Immature natural killer cell (primary cell): ENCODE measurements around the gene LIPA. TPM values are rescaled to one million over a fixed set of nuclear protein-coding genes. Genes with fewer than 3 reads are reported as not detected.

Experiments used
- DNase-seq, 3 donors: peaks; one replicate each; pipeline ENCODE4 v3.0.0; 2022; ENCODE audit warnings: mixed read lengths in 1 of 3
- H3K27ac Mint-ChIP-seq, 6 donors: one replicate each; pipeline ENCODE4 v1.8.0; 2020; ENCODE audit warnings: mixed read lengths in 6 of 6, mild to moderate bottlenecking in 5 of 6, inconsistent platforms in 4 of 6, moderate library complexity in 3 of 6
- H3K27me3 Mint-ChIP-seq, 3 donors: one replicate each; pipeline ENCODE4 v1.8.0; 2020 to 2021; ENCODE audit warnings: low read depth in 3 of 3, mild to moderate bottlenecking in 3 of 3, mixed read lengths in 3 of 3, moderate library complexity in 3 of 3, inconsistent platforms in 1 of 3
- H3K36me3 Mint-ChIP-seq, 3 donors: one replicate each; pipeline ENCODE4 v1.8.0; 2020; ENCODE audit warnings: mixed read lengths in 3 of 3, inconsistent platforms in 2 of 3, mild to moderate bottlenecking in 2 of 3
- H3K4me1 Mint-ChIP-seq, 2 donors: one replicate each; pipeline ENCODE4 v1.8.0; 2020; ENCODE audit warnings: inconsistent platforms in 2 of 2, mild to moderate bottlenecking in 2 of 2, mixed read lengths in 2 of 2, moderate library complexity in 1 of 2
- H3K4me3 Mint-ChIP-seq, 5 donors: one replicate each; pipeline ENCODE4 v1.8.0; 2020; ENCODE audit warnings: mild to moderate bottlenecking in 5 of 5, mixed read lengths in 5 of 5, inconsistent platforms in 3 of 5, moderate library complexity in 3 of 5
- H3K9me3 Mint-ChIP-seq, 6 donors: one replicate each; pipeline ENCODE4 v1.8.0; 2020; ENCODE audit warnings: mild to moderate bottlenecking in 6 of 6, mixed read lengths in 6 of 6, inconsistent platforms in 4 of 6, moderate library complexity in 3 of 6
- polyA plus RNA-seq, 3 donors: library from polyadenylated mRNA; unstranded; fragments of 300-500 nt; fragmentation: Illumina TruSeq; gene quantifications; one replicate each; pipeline ENCODE4 v1.2.3, GENCODE V29; 2021

LIPA gene
- polyA plus RNA-seq, 3 donors from 2014 or later: 120 to 196 (median 125) TPM

DNA sequence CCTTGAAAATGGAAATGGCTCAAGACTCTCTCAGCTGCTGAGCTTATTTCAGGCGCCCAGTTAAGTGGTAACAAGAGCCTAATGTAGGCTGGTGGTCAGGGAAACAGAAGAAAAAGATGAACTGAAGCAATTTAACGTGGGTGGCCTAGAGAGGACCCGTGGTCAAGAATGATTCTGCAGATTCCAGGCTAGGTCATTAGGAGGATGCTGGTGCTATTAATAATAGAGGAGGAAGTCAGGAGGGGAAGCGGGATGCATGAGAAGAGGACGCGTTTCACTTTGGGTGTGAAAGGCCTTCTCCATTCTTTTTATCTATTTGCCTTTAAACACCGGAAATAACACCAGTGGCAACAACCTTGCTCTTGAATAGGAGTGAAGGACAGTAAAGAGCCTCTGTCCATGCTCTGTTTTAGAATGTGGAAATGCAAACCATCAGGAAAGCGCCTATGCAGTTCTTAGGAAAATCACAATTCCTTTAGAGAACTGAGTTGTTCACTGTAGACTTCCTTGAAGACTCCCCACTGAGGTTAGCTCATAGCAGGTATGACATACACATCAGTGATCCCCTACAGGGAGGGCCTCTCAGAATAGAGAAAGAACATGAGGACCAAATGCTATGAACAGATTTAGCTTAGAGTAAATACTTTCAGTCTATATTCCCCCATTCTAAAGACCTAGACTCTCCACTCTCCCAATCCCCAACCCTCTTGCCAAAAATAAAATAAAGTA lies 8.6 kb downstream of the LIPA start:
- no peak for DNase-seq
- H3K27me3 Mint-ChIP-seq: no peaks in the 10 kb centered on the region
- no peak overlapping the region for H3K4me3 Mint-ChIP-seq
- peaks cover 7 to 14% of the 10 kb centered on the region in 2 donors for H3K4me1 Mint-ChIP-seq
- no peaks in the 10 kb centered on the region for H3K9me3 Mint-ChIP-seq
- H3K27ac Mint-ChIP-seq: peak overlapping the region in 1 of 6 donors; percentile 0
- H3K36me3 Mint-ChIP-seq: peaks cover 6 to 23% (median 10%) of the 10 kb centered on the region in 3 donors

DNA sequence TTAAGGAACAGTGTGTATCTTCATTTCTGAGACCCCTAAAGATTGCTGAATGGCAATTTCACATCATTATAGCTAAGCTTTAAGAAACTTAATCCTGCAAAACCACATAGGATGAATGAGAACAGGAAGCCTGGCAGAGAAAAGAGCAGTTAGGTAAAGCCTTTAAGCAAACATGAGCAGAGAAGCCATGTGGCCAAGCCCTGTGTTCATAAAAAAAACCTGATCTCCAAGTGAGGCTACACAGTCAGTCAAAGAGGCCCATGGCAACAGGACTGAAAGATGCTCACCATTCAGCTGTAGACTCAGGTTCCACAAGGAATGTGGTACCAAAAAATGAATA lies 9.3 kb downstream of the LIPA start:
- H3K27me3 Mint-ChIP-seq: no peaks in the 10 kb centered on the region
- H3K9me3 Mint-ChIP-seq: no peaks in the 10 kb centered on the region
- H3K4me1 Mint-ChIP-seq: peaks cover 7 to 14% of the 10 kb centered on the region in 2 donors
- peaks cover 6 to 23% (median 10%) of the 10 kb centered on the region in 3 donors for H3K36me3 Mint-ChIP-seq
- no peak for DNase-seq
- H3K27ac Mint-ChIP-seq: no peak overlapping the region
- no peak overlapping the region for H3K4me3 Mint-ChIP-seq

DNA sequence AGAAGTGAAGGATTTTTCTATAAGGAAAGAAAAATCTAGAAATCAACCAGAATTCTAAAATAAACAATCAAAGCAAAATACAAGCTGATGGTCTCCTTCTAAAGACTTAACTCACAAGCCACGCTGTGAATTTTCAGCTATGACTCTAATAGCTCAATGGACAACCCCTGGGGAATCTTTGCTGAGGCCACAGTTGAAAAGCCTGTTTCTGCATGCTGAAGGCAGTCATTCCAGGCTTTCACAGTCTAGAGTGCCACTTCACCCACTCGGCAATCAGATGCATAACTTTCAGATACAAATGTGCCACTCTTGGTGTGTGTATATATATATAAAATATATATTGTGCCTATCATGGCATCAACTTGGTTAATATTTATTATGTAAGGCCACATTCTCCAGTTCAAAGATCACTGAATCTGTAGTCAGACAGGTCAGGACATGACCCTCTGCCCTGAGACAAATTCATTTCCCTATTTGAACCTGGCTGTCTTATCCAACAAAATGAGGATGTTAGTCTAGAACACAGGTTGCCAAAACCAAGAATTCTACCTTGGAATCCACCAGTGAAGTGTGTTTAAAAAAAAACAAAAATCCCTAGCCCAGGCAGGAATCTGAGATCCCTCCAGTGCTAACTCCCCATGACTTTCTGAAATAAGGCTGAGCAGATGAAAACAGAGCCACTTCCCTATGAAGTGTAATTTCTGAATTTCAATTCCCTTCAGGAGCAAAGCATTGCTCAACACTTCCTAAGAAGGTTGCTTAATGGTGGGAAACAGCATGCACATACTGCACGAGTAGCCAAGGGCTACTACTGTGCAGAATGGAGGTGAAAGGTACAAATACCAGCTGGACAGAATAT lies 9.9 kb downstream of the LIPA start:
- H3K27me3 Mint-ChIP-seq: no peaks in the 10 kb centered on the region
- H3K4me3 Mint-ChIP-seq: no peak overlapping the region
- H3K9me3 Mint-ChIP-seq: no peaks in the 10 kb centered on the region
- H3K36me3 Mint-ChIP-seq: peaks cover 7 to 23% (median 10%) of the 10 kb centered on the region in 3 donors
- peaks cover 7 to 14% of the 10 kb centered on the region in 2 donors for H3K4me1 Mint-ChIP-seq
- DNase-seq: no peak
- no peak overlapping the region for H3K27ac Mint-ChIP-seq

DNA sequence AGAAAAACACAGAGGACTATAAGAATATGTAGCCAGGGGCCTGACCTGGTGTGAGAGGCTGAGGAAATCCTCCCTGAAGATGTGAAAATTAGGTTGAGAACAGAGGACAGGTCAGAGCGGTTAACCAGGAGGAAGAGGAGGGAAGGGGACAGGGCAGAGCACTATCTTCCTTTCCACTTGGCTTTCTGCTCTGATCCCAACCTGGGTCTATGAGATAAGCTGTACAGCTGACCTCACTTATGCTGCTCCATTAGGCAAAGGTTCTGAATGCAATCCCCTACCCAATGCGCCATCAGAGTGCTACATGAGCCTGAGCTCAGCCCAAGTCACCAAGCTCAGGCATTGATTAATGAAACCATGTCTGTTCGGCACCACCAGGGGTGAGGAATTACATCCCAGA lies 10.5 kb downstream of the LIPA start:
- no peak for DNase-seq
- Mint-ChIP-seq H3K9me3 (no peaks in the 10 kb centered on the region), H3K36me3 (peaks cover 10 to 25% (median 13%) of the 10 kb centered on the region in 3 donors), H3K27ac (no peak overlapping the region), H3K4me1 (peaks cover 7 to 14% of the 10 kb centered on the region in 2 donors), H3K27me3 (no peaks in the 10 kb centered on the region), H3K4me3 (no peak overlapping the region)

DNA sequence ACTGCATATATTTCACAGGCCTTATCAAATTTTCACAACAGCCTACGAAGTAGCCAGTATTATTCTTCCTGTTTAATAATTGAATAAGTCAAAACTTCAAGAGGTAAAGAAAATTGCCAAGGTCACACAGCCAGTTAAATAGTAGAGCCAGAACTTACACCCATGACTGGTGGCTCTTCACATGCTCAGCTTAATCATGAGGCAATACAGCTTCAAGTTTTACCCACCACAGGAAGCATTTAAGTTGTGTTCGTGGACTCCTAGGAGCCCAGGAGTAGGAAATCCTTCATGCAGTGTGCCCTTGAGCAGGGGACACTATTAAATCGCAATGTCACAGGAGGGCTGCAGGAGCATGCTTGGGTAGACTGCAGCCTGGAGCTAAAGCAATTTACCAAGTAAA lies 11.1 kb downstream of the LIPA start:
- H3K4me3 Mint-ChIP-seq: no peak overlapping the region
- no peak for DNase-seq
- no peak overlapping the region for H3K27ac Mint-ChIP-seq
- H3K4me1 Mint-ChIP-seq: peaks cover 7 to 14% of the 10 kb centered on the region in 2 donors
- H3K36me3 Mint-ChIP-seq: peaks cover 10 to 22% (median 13%) of the 10 kb centered on the region in 3 donors
- no peaks in the 10 kb centered on the region for H3K27me3 Mint-ChIP-seq
- no peaks in the 10 kb centered on the region for H3K9me3 Mint-ChIP-seq

DNA sequence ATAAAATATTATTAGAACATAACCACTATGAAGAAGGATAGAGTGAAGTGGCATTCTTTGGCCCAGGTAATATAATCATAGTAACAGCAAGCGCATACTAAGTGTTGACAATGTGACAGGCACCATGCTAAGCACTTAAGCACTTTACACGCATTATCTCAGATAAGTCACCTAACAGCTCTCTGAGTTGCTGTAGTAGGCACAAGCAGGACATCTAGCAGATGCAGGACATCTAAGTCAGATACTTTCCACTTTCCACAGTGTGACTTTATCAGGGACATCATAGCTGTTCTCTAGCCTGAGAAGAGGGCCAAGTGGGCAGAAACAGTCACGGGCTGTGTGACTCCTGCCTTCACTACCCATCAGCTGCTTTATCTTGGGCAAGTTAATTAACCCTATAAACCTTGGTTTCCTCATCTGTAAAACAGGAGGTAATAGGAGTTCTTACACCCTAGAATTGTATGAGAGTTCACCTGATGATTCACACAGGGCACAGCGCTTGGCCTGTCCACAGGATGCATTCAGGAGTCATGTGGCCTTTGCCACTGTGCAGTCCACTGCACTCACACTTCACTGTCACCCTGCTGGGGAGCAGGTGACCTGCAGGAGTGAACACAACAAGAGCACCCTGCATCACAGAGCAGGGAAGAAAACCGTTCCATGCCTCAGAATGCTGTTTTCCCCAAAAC lies 12.5 kb downstream of the LIPA start:
- H3K27me3 Mint-ChIP-seq: no peaks in the 10 kb centered on the region
- H3K36me3 Mint-ChIP-seq: peaks cover 11 to 32% (median 16%) of the 10 kb centered on the region in 3 donors
- peaks cover 7 to 14% of the 10 kb centered on the region in 2 donors for H3K4me1 Mint-ChIP-seq
- H3K9me3 Mint-ChIP-seq: no peaks in the 10 kb centered on the region
- DNase-seq: no peak
- H3K4me3 Mint-ChIP-seq: no peak overlapping the region
- H3K27ac Mint-ChIP-seq: no peak overlapping the region

DNA sequence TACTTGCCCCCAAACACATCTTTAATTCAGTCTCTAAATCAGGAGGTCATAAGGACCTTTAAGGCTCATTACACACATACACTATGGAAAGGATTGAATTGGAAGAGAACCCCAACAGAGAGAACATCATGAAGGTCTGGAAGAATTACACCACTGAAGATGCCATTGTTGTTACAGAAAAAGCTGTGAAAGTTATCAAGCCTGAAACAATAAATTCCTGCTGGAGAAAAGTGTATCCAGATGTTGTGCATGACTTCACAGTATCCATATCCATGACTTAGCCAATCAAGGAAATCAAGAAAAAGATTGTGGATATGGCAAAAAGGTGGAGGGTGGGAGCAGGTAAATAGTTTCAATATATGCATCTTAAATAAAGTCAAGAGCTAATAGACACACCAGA lies 13.7 kb downstream of the LIPA start:
- Mint-ChIP-seq H3K9me3 (no peaks in the 10 kb centered on the region), H3K27ac (no peak overlapping the region), H3K4me3 (no peak overlapping the region), H3K36me3 (peaks cover 15 to 37% (median 16%) of the 10 kb centered on the region in 3 donors), H3K27me3 (no peaks in the 10 kb centered on the region), H3K4me1 (peaks cover 2 to 9% of the 10 kb centered on the region in 2 donors)
- DNase-seq: no peak

DNA sequence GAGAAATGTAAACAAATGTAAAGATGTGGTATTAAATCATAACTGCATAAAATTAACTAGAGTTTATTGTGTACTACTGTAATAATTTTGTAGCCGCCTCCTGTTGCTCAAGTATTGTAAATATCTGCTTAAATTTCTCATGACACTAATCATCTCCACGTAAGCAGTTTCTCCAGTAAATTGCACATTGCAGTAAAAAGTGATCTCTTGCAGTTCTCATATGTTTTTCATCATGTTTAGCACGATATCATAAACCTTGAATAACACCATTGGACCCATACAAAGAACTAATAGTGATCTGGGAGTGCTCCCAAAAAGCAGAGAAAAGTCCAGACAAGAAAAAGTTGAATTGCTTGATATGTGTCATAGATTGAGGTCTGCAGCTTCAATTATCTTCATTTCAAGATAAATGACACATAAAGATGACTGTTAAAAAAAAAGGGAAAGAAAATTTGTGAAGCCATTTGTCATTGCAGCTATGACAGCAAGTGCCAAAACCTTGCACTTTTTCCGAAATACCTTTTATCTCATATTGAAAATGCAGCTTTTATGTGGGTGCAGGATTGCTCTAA lies 15.3 kb downstream of the LIPA start:
- H3K9me3 Mint-ChIP-seq: no peaks in the 10 kb centered on the region
- no peak overlapping the region for H3K4me3 Mint-ChIP-seq
- no peaks in the 10 kb centered on the region for H3K4me1 Mint-ChIP-seq
- peaks cover 0 to 1% (median 0%) of the 10 kb centered on the region in 3 donors for H3K27me3 Mint-ChIP-seq
- peaks cover 15 to 37% (median 19%) of the 10 kb centered on the region in 3 donors for H3K36me3 Mint-ChIP-seq
- H3K27ac Mint-ChIP-seq: no peak overlapping the region
- no peak for DNase-seq

DNA sequence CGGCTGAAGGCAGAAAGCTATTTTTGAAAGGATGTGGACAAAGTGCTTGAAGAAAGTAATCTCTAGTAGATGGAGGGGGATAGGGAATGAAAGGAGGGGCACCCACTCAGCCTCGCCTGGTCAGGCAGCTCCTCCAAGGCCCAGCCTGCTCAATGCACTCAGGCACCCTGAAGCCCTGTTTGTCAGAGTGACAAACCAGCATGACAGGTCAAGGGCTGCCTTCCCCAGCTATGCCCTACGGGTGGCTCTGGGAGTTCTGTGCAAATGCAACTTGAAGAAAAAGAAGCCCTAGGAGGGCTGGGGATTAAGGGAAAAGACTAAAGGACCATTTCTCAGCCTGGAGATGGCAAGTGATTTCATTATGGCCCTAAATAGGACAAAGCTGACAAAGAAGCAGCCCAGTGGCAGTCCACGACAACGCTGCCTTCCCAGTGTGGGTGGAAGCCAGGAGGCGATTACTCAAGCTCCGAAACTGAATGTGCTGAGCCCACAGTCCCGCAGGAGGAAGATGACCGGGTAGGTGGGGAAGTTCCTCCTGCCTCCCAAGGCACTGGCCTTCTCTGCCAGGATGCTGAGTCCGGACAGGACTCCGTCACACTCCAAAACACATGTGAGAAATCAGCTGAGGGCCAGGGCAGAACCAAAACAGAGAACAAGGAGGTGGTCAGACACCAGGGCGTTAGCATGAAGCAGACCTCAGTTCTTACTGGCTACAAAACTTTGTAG lies 16.3 kb downstream of the LIPA start:
- no peak for DNase-seq
- no peaks in the 10 kb centered on the region for H3K4me1 Mint-ChIP-seq
- H3K36me3 Mint-ChIP-seq: peaks cover 15 to 37% (median 22%) of the 10 kb centered on the region in 3 donors
- H3K27me3 Mint-ChIP-seq: peaks cover 0 to 1% (median 0%) of the 10 kb centered on the region in 3 donors
- peak overlapping the region in 1 of 6 donors; percentile 6 for H3K27ac Mint-ChIP-seq
- H3K9me3 Mint-ChIP-seq: no peaks in the 10 kb centered on the region
- no peak overlapping the region for H3K4me3 Mint-ChIP-seq

DNA sequence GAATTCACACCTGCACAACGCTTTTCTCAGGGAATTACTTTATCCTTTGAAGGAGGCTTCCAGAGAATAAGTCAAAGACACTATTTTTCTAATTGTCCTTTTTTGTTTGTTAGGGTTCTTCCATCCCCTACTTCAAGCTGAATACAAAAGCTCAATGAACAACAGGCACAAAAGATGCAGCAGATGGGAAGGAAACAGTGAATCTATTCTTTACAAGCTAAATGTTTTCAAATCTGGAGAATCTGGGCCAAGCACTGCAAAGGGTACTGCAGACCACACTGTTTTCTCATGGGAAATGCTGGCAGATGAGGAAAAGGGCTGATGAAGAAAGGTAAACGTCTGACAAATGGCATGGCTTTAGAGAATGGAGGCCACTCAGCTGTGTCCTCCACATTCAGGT lies 18.5 kb downstream of the LIPA start:
- Mint-ChIP-seq H3K36me3 (peaks cover 5 to 32% (median 24%) of the 10 kb centered on the region in 3 donors), H3K27me3 (peaks cover 0 to 1% (median 0%) of the 10 kb centered on the region in 3 donors), H3K9me3 (no peaks in the 10 kb centered on the region), H3K4me3 (no peak overlapping the region), H3K4me1 (no peaks in the 10 kb centered on the region), H3K27ac (no peak overlapping the region)
- DNase-seq: no peak

DNA sequence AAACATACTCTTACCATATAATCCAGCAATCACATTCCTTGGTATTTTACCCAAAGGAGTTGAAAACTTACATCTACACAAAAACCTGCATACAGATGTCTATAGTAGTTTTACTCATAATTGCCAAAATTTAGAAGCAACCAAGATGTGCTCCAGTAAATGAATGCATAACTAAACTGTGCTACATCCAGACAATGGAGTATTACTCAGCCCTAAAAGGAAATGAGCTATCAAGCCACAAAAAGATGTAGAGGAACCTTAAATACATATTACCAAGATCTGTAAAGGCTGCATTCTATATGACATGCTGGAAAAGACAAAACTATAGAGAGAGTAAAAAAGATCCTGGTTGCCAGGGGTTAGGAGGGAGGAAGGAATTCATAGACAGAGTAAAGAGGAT lies 22.6 kb downstream of the LIPA start:
- Mint-ChIP-seq H3K9me3 (no peaks in the 10 kb centered on the region), H3K4me3 (no peak overlapping the region), H3K27ac (no peak overlapping the region), H3K36me3 (peaks cover 3 to 44% (median 21%) of the 10 kb centered on the region in 3 donors), H3K4me1 (peaks cover 10 to 15% of the 10 kb centered on the region in 2 donors), H3K27me3 (peaks cover 0 to 2% (median 1%) of the 10 kb centered on the region in 3 donors)
- no peak for DNase-seq

DNA sequence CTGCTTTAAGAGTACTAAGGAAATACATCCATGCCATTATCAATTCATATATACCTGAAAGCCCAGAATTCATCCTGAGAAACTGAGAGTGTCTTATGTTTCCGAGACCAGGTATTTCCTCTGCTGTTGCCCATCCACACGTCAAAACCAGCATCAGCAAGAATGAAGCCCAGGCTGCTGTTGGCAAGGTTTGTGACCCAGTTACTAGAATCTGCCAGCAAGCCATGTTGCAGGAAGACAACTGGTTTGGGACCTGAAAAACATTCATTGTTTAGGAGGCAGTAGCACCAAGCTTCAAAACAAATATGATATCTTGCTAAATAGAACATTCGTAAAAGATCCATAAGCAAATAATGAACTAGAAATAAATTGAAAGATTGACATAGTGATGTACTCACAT lies 23.4 kb downstream of the LIPA start:
- Mint-ChIP-seq H3K9me3 (no peaks in the 10 kb centered on the region), H3K4me3 (no peak overlapping the region), H3K36me3 (peaks cover 0 to 46% (median 21%) of the 10 kb centered on the region in 3 donors), H3K27me3 (peaks cover 0 to 2% (median 1%) of the 10 kb centered on the region in 3 donors), H3K4me1 (peaks cover 10 to 15% of the 10 kb centered on the region in 2 donors), H3K27ac (no peak overlapping the region)
- no peak for DNase-seq

DNA sequence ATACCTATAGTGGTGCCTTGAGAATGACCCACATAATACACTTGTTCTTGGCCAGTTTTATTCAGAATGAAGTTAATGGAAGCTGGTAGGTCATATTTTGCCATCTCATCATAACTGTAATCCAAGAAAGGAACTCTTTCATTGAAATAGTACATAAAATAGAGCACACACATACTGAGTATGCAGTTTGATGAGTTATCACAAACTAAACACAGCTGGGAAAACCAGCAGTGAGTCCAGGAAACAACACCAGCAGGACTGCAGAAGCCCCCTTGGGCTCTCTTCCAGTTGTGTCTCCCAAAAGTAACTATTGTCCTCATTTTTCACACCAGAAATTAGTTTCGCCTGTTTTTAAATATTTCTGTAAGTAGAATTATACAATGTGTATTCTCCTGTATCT lies 24.7 kb downstream of the LIPA start:
- no peak overlapping the region for H3K27ac Mint-ChIP-seq

More for the DNA sequence above, 24.7 kb downstream of the LIPA start:
- Mint-ChIP-seq H3K9me3 (no peaks in the 10 kb centered on the region), H3K36me3 (peaks cover 3 to 42% (median 21%) of the 10 kb centered on the region in 3 donors), H3K27me3 (peaks cover 0 to 2% (median 0%) of the 10 kb centered on the region in 3 donors), H3K4me1 (peaks cover 10 to 15% of the 10 kb centered on the region in 2 donors), H3K4me3 (no peak overlapping the region)
- DNase-seq: no peak
